Activated T-cell treated with anti-CD3 and anti-CD28 coated beads, Interleukin-2, amount 50 U/mL, for 1 hour (primary cell): ENCODE data around the gene ABHD11.
"Not testable (repeated sequence)": the region's sequence is repeated elsewhere in the genome, so short reads cannot be mapped to it uniquely, and the experiment has no call there.

Source experiments
- DNase-seq: peaks from one replicate; pipeline ENCODE4 v3.0.0-alpha.2; 2020

Gene ABHD11, protein sequence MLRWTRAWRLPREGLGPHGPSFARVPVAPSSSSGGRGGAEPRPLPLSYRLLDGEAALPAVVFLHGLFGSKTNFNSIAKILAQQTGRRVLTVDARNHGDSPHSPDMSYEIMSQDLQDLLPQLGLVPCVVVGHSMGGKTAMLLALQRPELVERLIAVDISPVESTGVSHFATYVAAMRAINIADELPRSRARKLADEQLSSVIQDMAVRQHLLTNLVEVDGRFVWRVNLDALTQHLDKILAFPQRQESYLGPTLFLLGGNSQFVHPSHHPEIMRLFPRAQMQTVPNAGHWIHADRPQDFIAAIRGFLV

DNA sequence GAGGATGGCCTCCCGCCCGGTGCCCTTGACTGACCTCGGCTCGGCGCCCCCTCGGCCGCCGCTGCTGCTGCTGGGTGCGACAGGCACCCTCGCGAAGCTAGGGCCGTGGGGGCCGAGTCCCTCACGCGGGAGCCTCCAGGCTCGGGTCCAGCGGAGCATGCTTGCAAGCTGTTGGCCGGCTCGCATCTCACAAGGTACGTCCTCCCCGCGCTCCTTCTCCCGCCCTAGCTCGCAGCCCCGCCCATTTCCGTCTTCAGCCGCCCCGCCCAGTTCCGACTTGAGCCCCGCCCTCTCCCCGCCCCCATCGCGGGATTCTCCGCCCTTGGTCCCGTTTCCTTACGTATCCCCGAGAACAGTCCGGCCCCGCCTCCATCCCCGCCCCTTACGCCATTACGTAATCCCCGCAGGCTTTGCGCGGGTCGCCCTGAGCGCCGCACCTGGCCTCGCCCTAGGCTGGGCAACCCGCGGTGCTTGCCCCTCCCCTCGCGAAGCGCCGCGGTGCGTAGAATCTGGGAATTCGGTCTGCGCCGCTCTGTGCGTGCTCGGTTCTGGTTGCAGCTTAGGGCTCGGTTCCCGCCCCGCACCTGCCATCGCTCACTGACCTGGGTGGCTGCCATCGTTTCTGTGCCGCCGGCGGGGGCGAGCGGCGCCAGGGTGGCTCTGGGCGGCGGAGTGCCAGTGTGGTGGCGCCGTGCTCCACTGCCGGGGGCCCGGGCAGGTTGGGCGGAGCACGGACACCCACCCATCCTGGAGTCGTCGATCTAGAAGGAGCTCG, at the start of gene ABHD11:
TSS of gene ABHD11 (minus strand) at position 191 of the 775 bp plus-strand sequence. CDS start at position 159, 32 bp downstream.
- DNase-seq = peak; percentile 99

DNA sequence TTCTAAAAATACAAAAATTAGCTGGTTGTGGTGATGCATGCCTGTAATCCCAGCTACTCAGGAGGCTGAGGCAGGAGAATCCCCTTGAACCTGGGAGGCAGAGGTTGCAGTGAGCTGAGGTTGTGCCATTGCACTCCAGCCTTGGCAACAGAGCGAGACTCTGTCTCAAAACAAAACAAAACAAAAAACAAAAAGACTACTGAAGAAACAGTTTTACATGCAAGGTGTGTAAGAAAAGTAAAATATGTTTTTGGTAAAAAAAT, 49.1 kb upstream of the ABHD11 start:
- not testable (repeated sequence) for DNase-seq

- no peak for DNase-seq
Measured at GRCh38 chr7:73786588-73786987, 48.0 kb upstream of the ABHD11 start.

- DNase-seq = no peak
Measured at GRCh38 chr7:73779517-73779916, 40.9 kb upstream of the ABHD11 start.

- DNase-seq = no peak
Measured at GRCh38 chr7:73778801-73779389, 40.3 kb upstream of the ABHD11 start.

- DNase-seq = no peak
Measured at GRCh38 chr7:73774923-73775322, 36.3 kb upstream of the ABHD11 start.

- DNase-seq = no peak
Measured at GRCh38 chr7:73773700-73774517, 35.3 kb upstream of the ABHD11 start.

DNA sequence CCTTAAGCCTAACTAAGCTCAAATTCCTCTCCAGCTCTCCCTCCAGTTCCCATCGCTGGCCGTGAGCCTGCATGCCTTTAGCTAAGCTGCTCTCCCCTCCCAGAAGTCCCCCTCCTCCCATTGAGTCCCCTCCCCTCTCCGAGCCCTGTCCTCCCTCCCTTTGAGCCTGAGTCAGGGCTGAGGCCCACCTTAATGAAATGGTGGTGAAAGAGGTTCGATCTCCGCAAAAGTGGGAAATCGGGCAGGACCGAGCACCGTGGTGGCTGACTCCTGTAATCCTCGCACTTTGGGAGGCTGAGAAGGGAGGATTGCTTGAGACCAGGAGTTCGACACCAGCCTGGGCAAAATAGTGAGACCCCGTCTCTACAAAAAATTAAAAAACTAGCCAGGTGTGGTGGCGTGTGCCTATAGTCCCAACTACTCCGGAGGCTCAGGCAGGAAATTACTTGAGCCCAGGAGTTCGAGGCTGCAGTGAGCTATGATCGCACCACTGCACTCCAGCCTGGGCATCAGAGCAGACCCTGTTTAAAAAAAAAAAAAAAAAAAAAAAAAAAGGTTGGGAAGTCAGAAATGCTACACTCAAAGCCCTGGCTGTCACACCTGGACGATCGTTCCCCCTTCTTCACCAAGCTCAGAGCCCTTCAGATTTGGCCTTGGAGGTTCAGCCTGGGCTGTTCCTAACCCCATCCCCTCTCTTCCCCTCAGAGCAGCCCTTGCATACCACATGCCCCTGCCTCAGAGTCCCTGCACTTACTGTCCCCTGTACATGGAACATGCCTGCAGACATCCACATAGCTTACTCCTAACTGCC, 32.5 kb upstream of the ABHD11 start:
- DNase-seq = no peak

DNA sequence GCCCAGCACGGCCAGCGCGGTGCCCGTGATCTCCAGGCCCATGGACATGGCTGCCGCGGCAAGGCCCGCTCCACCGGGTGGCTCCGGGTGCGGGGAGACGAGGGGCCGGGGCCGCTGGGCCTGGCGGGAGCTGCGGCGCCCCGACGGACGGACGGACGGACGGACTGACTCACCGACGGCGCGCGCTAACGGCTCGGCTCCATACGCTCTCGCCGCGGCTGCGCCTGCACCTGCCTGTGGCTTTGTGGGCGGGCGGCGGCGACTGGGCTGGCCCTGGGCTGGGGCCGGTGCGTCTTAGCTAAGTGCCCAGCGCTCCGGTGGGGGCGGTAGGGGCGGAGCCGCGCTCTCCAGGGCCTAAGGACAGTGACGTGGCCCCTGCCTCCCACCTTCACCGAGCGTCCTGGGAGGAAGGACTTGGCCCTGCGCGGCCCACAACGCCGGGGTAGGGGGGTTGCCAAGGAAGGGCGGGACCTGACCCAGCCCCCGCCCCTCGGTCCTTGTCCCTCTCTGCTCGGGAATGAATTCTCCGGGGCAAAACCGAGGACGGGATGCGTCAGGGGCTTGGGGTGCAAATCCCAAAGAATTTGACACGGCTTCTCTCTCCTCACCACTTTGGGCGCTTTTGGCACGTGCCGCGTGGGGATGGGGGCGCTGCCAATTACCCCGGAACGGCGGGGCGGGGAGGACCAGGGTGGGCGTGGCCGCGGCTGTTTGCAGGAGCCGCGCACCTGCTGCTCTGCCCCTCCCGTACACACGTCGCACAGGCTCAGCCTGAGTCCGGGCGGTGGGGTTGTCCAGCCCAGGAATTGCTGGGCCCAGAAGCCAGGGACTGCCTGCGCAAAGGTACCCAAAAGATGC, 31.6 kb upstream of the ABHD11 start, which contains the start of gene CLDN3:
TSS of gene CLDN3 (minus strand) at position 269 of the 858 bp plus-strand sequence. CDS start at position 48, 221 bp downstream.
- DNase-seq = peak; percentile 27

- DNase-seq = no peak
Measured at GRCh38 chr7:73769481-73770001, 30.9 kb upstream of the ABHD11 start.

DNA sequence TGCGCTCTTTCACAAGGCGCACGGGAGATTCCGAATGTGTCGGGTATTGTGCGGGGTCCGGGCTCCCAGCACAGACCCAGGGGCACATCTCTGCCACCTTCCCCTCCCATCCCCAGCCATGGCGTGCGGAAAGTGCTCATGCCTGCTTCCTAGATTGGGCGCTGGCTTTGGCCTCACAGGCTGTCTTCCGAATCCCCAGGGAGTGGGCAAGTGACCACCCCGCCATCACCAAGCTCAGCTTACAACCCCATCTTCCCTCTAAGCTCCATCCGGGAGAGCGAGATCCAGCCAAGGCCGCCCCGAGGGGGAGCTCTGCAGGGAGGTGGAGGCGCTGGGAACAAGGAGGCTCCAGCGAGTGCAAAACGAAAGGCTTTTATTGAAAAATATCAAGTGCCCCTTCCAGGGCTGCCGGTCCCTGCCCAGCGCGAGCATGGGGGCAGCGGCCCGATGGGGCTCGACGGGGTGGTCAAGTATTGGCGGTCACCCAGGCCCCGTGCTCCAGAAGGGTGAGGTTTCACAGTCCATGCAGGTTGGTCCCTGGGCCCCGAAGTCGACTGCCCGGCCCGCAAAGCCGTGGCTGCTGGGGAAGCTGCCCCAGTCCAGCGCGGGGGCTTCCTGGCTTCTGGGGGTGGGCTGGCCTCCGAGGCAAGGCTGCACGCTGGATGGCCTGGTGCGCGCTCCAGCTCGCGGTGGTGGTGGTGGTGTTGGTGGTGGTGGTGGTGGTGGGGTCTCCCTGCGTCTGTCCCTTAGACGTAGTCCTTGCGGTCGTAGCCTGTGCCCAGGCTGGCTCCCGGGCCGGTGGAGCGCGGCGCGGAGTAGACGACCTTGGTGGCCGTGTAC, 30.3 kb upstream of the ABHD11 start:
- no peak for DNase-seq

GRCh38 chr7:73766556-73767229, 28.1 kb upstream of the ABHD11 start:
- no peak for DNase-seq

- DNase-seq = no peak
Measured at GRCh38 chr7:73762659-73762999, 24.0 kb upstream of the ABHD11 start.

GRCh38 chr7:73761854-73762658, 23.5 kb upstream of the ABHD11 start:
- DNase-seq = no peak

DNA sequence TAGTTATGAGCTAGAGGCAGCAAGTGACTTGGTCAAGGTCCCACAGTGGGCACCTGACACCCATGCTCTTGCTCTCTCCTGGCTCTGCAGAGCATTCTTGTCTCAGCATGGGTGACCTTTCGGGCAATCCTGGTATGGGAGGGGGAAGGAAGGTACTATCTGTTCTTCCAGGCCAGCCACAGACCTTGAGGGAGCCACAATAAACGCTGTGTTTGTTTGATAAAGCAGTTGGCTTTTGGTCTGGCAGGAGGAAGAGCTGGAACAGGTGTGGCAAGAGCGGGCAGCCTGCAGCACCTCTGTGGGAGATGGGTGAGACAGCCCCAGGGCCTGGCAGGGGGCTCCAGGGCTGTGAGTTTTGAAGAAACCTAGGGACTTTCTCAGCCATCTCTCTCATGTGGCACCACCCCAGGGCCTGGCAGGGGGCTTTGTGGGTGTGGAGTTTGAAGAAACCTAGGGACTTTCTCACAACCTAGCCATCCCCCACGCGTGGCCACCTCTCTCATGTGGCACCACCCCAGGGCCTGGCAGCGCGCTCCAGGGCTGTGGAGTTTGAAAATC, 20.1 kb upstream of the ABHD11 start:
- DNase-seq = no peak

- no peak for DNase-seq
Measured at GRCh38 chr7:73749931-73750776, 11.6 kb upstream of the ABHD11 start.

DNA sequence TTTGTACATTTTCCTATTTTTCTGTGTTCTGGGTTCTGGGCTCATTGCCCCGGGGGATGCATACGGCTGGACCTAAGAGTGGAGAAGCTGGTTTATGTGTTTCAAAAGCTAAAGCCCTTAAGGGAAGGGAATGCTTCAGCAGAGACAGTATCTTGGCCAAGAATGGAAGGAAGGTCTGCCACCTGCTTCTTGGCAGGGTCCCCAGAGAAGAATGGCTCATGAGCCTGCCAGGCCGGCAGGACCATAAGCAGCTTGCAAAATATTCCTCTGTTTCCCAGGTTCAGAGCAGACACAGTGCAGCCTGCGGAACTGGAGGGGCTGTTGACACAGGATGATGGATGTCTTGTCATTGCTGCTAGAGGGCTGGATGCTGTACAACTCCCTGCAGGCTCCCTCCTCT, 7.8 kb upstream of the ABHD11 start:
- no peak for DNase-seq
